ENCODE results near the gene MR1. TPM values are rescaled to one million over a fixed set of nuclear protein-coding genes. Genes with fewer than 3 reads are reported as not detected.

Gene MR1
- total RNA-seq, 1 donor from 2014 or later = 16.3 TPM

GRCh38 chr1:181092883-181093458 is 59.2 kb downstream of the MR1 start:
- ATAC-seq = no peak

DNA sequence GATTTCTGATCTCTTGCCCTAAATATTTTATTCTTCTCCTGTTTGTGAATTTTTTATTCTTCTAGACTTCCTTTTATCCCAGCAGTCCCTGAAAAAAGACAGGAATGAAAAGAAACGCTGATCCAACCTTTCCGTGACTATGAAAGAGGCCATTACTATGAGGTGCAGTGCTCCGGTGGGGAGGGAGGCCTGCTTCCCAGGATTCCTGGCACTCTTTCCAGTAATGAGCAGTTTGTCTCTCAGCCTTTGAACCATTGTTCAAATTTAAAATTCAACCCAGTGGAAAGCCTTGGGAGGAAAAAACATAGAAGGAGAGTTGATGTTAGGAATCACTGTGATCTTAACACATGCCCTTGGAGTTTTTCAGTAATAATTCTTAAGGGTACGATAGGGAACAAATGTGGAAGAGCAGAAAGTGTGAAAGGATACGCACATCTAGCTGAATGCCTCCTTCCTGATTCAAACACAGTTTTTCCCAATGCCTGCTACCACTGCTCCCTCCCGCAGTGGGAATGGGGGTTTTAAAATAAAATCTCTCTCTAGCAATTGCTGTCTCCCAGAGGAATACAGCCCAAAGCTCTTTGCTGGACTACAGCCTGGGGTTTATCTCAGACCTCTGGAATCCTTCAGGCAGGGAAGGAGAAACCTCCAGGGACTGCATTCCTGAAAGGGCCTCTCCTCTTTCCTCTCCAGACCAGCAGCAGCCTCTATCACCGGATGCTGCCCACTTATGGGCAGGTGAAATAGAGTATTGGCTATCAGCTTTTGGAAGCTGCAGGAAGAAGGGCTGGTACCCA is 60.8 kb downstream of the MR1 start:
- no peak for ATAC-seq

GRCh38 chr1:181095260-181095659 is 61.5 kb downstream of the MR1 start:
- no peak for ATAC-seq

DNA sequence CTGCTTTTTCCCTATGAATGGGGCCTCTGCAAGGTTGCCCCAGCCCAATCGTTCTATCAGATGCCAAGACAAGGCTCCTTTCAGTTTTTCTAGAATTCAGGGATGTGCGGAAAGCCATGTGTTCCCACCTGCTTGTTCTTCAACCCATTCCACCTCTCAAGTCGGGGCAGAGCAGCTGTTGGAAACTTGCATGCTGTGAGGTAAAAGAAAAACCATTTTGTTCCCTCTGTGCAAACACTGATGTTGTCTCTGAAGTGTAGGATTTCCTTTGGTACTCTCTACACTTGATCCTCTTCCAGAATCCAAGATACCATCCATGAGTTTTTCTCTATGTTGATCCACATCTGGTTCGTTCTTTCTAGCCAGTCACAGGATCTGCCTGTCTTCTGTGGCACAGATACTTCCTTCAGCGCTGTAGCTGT is 62.0 kb downstream of the MR1 start:
- no peak for ATAC-seq

DNA sequence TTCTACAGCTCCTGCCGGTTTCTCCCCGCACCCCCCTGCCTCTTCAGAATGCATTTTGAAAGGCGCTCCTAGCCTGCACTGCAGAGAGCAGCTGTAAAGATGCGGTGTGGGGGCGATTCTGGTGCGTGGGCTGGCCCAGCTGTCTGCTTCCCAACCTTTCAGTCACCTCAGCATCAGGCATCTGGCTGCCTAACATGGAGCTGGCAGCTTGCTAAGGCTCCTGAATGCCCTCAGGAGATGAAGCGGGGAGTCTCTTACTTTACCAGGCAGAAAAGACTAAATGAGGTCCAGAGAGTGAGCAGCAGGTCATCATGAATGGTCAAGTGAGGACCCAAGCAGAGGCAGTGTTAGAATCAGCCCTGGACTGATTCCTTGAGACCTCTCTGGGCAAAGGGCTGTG is 63.5 kb downstream of the MR1 start:
- ATAC-seq = no peak

DNA sequence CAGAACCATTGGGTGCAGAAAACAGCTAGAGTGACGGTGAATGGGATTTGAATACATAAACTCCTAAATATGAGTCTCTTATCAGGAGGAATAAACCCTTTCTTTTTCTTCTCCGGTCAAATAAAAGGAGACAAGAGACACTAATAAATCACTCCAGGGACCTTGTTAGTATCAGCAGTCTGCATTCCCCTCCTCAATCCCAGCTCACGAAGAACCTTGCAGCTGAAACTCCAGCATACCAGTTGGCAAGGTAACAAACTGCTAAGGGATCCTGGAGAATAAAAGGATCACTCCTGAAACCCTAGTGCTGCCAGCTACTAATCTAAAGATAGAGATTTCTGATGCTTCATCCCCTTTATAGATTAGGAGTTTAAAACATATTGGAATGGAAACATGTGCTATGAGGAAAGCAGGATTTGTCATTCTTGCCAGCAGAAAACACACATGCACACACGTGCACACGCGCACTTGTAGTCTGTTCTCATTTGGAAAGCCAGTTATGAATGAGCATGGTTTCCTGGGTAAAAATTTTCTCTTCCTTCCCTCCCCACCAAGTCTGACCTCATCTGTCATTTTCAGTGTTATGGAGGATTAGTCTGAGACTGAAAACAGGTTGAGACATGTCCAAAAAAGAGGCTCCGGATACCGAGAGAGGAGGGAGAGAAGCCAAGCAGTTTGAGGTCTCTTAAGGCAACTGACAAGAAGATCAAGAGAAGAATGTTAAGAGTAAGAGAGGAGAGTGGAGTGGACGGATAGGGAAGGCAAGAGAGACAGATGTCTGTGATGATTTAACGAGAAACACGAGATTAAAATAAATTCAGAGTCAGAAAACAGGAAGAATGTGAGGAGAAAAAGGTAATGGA is 65.6 kb downstream of the MR1 start:
- peak; percentile 74 for ATAC-seq

- ATAC-seq = no peak
Measured at GRCh38 chr1:181100015-181100905, 66.5 kb downstream of the MR1 start.

- no peak for ATAC-seq
Measured at GRCh38 chr1:181100934-181101333, 67.2 kb downstream of the MR1 start.

GRCh38 chr1:181101581-181102226 is 67.9 kb downstream of the MR1 start:
- no peak for ATAC-seq

GRCh38 chr1:181102841-181103240 is 69.1 kb downstream of the MR1 start:
- ATAC-seq = no peak

DNA sequence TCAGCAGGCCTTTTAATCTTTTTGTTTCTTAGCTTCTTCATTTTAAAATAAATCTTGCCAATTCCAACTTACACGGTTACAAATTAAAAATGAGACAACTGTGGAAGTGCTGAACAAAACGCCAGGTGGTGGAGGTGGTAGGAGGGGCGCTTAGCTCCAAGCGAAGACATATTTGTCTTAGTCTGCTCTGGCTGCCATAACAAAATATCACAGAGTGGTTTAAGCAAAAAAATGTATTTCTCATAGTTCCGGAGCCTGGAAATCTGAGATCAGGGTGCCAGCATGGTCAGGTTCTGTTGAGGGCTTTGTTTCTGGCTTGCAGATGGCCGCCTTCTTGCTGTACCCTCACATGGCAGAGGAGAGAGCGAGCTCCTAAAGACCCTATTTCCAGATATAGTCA is 69.6 kb downstream of the MR1 start:
- ATAC-seq = no peak

GRCh38 chr1:181104042-181104789 is 70.4 kb downstream of the MR1 start:
- ATAC-seq = peak; percentile 16

GRCh38 chr1:181104790-181105133 is 71.0 kb downstream of the MR1 start:
- no peak for ATAC-seq

DNA sequence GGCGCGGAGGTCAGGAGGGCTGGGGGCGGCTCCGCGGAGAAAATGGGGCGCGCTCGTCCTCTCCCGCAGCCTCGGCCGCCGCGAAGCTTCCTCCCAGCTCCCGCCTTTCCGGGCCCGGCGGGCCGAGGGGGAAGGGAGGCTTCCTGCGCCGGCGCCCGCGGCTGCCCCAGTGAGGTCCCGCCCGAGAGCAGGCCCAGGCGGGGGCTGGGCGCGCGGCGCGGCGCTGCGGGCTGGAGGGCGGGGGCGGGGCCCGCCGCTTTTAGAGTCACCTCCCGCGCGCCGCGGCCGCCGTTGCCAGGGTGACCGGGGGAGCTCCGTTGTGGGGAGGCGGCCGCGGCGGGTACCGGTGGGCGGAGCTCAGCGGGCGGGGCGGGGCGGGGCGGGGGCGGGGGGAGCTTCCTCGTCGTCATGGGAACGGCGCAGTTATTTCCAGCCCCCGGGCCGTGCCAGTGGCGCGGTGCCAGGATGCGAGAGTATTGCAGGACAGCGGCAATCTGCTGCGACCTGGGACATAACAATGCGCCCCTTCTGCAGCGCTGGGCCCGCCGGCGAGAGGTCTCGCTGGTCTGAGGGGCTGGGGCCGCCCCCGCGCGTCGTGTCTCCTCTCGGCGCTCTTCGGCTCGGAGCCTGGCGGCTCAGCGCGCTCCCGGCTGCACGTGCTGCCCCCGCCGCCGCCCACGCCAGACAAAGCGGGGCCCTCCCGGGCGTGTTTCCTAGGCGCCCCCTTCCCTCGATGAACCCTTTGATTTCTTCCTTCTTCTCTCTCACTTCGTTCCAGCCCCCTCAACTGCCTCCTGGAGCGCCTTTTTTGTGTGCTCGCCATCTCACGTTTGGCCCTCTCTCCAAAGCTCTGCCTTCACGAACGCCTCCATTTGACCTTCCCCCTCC is 71.6 kb downstream of the MR1 start:
- peak; percentile 96 for ATAC-seq

DNA sequence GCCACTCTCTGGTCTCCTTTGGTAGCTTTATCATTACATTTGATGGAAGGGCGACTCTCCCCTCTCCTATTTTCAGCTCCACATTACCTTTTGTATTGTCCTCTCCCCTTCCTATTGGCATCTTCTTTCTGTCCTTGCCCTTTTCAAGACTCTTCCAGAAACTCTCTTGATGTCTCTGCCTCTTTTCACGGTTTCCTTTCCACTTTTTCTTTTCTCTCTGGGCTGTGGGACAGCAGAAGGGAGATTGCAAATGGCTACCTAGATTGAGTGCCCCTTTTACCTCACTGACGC is 72.2 kb downstream of the MR1 start:
- ATAC-seq = no peak

DNA sequence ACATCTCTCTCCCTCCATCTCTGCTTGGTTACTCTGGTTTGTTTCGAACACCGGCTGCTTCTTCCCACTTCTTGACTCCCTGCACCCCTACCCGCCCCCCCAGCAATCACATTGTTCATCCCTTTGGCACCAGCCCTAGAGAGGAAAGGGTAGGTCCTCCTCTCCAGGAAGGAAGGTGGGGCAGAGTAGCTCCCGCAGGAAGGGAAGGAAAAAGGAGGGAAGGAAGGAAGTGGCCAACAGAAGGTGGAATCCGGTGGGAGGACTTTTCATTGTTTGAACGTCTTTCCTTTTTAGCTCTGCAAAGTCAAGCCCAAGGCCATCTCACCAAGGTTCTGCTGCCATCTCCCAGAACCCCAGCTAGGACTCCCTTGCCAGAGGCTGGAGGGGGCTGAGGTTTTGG is 72.7 kb downstream of the MR1 start:
- ATAC-seq = no peak

- no peak for ATAC-seq
Measured at GRCh38 chr1:181107711-181108110, 73.9 kb downstream of the MR1 start.

DNA sequence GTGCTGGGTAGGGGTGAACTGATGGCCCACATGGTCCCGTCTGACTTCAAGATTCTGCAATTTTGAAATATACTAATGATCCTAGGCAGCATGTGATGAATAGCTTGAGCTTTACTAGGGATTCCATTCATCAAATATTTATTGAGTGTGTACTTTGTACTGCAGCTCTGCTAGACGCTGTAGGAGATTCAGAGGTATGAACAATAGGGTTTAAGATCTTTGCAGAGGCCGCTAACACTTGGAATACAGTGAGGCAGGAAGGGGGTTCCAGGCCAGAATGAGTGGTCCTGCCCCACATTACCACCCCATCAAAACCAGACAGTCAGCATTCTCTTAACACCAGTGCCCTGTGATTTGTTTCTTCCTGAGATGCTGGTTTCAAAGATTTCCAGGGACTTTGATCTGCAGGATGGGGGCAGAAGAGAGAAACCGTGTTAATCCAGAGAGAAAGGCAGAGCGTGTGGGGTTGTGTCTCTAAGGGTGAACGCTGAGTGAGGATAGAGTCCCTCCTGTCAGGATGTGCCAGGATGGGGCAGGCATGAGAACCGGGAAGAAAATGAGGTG is 74.6 kb downstream of the MR1 start:
- ATAC-seq = no peak

- no peak for ATAC-seq
Measured at GRCh38 chr1:181110013-181110412, 76.2 kb downstream of the MR1 start.

Data from esophagus mucosa (tissue), 1 donor.